ENCODE results near the gene ANTKMT.

GRCh38 chr16:743794-744500 lies 23.0 kb downstream of the ANTKMT start:
- TF ChIP-seq CTCF (conservative IDR thresholded peaks at IDR 0.05): 0 out of 2 replicates have a peak, but pooled peaks have one; percentile 25
- no peak for TF ChIP-seq EZH2 (IDR thresholded peaks at IDR 0.05; ENCODE audit: low read depth)

Data from PC-9 (cell line).